H1 (cell line): ENCODE results near the gene TMC4. TPM values are rescaled to one million over a fixed set of nuclear protein-coding genes. Genes with fewer than 3 reads are reported as not detected.
A peak's percentile ranks its signal among the peaks of the same experiment; 100 is the strongest.

Experiments used
- CTCF ChIA-PET: fragments of 300-600 bp; sonication (Branson Sonifier 250); formaldehyde crosslinking; loops from one replicate; lab custom pipeline; 2021; ENCODE audit not compliant: partially characterized antibody; lab: Charles Lee
- POLR2A ChIA-PET: fragments of 300-600 bp; sonication (Branson Sonifier 250); formaldehyde crosslinking; loops from one replicate; lab custom pipeline; 2021; ENCODE audit warnings: inconsistent platforms; ENCODE audit not compliant: partially characterized antibody; lab: Charles Lee
- DNase-seq, 2 experiments: peaks; one replicate each; pipeline versions ENCODE4 v3.0.0 to v3.0.0-alpha.2; 2010 to 2022; ENCODE audit warnings: low spot score in 2 of 2, low read depth in 1 of 2, mixed read lengths in 1 of 2
- FAIRE-seq: peaks from 2 replicates; lab custom pipeline; 2011; peaks lifted over from hg19 to GRCh38; lab: Jason Lieb, UNC
- H2AFZ ChIP-seq: 2 replicates; pipeline ENCODE4 v1.8.1; 2012; ENCODE audit warnings: low read length, inconsistent platforms
- H2AK5ac ChIP-seq: 2 replicates; pipeline ENCODE4 v1.6.1; 2013; ENCODE audit warnings: low read depth, low read length
- H2BK120ac ChIP-seq: replicated peaks from 2 replicates; pipeline ENCODE3; 2013; ENCODE audit warnings: low read depth, low read length, inconsistent platforms
- H2BK12ac ChIP-seq: 2 replicates; pipeline ENCODE4 v1.6.1; 2013; ENCODE audit warnings: low read depth, low read length
- H2BK15ac ChIP-seq: 2 replicates; pipeline ENCODE4 v1.6.1; 2013; ENCODE audit warnings: low read length
- H2BK20ac ChIP-seq: 2 replicates; pipeline ENCODE4 v1.6.1; 2013; ENCODE audit warnings: low read length
- H2BK5ac ChIP-seq: 2 replicates; pipeline ENCODE4 v1.6.1; 2013; ENCODE audit warnings: low read depth, low read length
- H3K14ac ChIP-seq: 2 replicates; pipeline ENCODE4 v1.6.1; 2013; ENCODE audit warnings: inconsistent platforms; ENCODE audit not compliant: insufficient read length
- H3K18ac ChIP-seq: 2 replicates; pipeline ENCODE4 v1.6.1; 2013; ENCODE audit warnings: low read length; ENCODE audit errors: extremely low read depth
- H3K23ac ChIP-seq: 2 replicates; pipeline ENCODE4 v1.6.1; 2013; ENCODE audit warnings: inconsistent platforms; ENCODE audit not compliant: insufficient read length
- H3K23me2 ChIP-seq: 2 replicates; pipeline ENCODE4 v1.6.1; 2013; ENCODE audit warnings: low read depth, low read length
- H3K27ac ChIP-seq: 2 replicates; pipeline ENCODE4 v1.6.1; 2011; ENCODE audit warnings: low read depth, low read length, inconsistent platforms
- H3K27me3 ChIP-seq, 4 experiments: replicated peaks in 1 of 4; 1 replicate in 1 of 4; 2 replicates in 3 of 4; pipeline versions ENCODE4 v1.6.1 to v1.8.1; 2011 to 2013; ENCODE audit warnings: low read length in 3 of 4, mild to moderate bottlenecking in 3 of 4, inconsistent platforms in 2 of 4, mixed read lengths in 2 of 4, moderate library complexity in 1 of 4; ENCODE audit not compliant: control insufficient read depth in 3 of 4, insufficient read depth in 3 of 4; ENCODE audit errors: extremely low read depth in 1 of 4
- H3K36me3 ChIP-seq, 4 experiments: 2 replicates each; pipeline versions ENCODE4 v1.6.1 to v1.8.1; 2011 to 2013; ENCODE audit warnings: mild to moderate bottlenecking in 4 of 4, low read length in 3 of 4, moderate library complexity in 2 of 4, control low read depth in 1 of 4, inconsistent platforms in 1 of 4; ENCODE audit not compliant: insufficient read depth in 4 of 4, control insufficient read depth in 2 of 4
- H3K4ac ChIP-seq: replicated peaks from 2 replicates; pipeline ENCODE3; 2013; ENCODE audit warnings: low read length, low read depth, mixed read lengths, inconsistent platforms; ENCODE audit not compliant: insufficient read length
- H3K4me1 ChIP-seq, 4 experiments: replicated peaks in 1 of 4; 1 replicate in 1 of 4; 2 replicates in 3 of 4; pipeline versions ENCODE4 v1.6.1 to v1.8.1; 2011 to 2013; ENCODE audit warnings: low read length in 3 of 4, inconsistent platforms in 2 of 4, mixed read lengths in 1 of 4; ENCODE audit not compliant: insufficient read depth in 4 of 4, control insufficient read depth in 3 of 4
- H3K4me2 ChIP-seq, 2 experiments: 2 replicates each; pipeline versions ENCODE4 v1.6.1 to v1.8.1; 2011 to 2013; ENCODE audit warnings: low read depth in 2 of 2, low read length in 2 of 2, control low read depth in 1 of 2, inconsistent platforms in 1 of 2, mild to moderate bottlenecking in 1 of 2; ENCODE audit not compliant: insufficient read depth in 1 of 2
- H3K4me3 ChIP-seq, 4 experiments: fragments of 200-600, 300-600 bp in 1 of 4; sonication (generic), shearing (Covaris generic), sonication (Bioruptor Twin) in 1 of 4; 2 replicates each; pipeline versions ENCODE4 v1.5.1 to v1.8.1; 2011 to 2016; ENCODE audit warnings: low read length in 4 of 4, low read depth in 3 of 4, control low read depth in 2 of 4, inconsistent platforms in 2 of 4, mild to moderate bottlenecking in 2 of 4, mixed read lengths in 1 of 4, moderate library complexity in 1 of 4; ENCODE audit not compliant: insufficient read depth in 2 of 4; ENCODE audit errors: extremely low read depth in 1 of 4
- H3K56ac ChIP-seq: replicated peaks from 2 replicates; pipeline ENCODE3; 2013; ENCODE audit warnings: low read depth, mild to moderate bottlenecking, mixed read lengths, low read length, inconsistent platforms; ENCODE audit not compliant: insufficient read length
- H3K79me1 ChIP-seq: 2 replicates; pipeline ENCODE4 v1.6.1; 2013; ENCODE audit warnings: low read depth, low read length, control low read depth
- H3K79me2 ChIP-seq, 2 experiments: 2 replicates each; pipeline versions ENCODE4 v1.6.1 to v1.8.1; 2012 to 2013; ENCODE audit warnings: low read length in 2 of 2, mild to moderate bottlenecking in 2 of 2, inconsistent platforms in 1 of 2; ENCODE audit not compliant: insufficient read depth in 2 of 2, control insufficient read depth in 1 of 2
- H3K9ac ChIP-seq, 4 experiments: replicated peaks in 1 of 4; 1 replicate in 1 of 4; 2 replicates in 3 of 4; pipeline versions ENCODE4 v1.6.1 to v1.8.1; 2011 to 2013; ENCODE audit warnings: low read depth in 3 of 4, low read length in 3 of 4, control low read depth in 2 of 4, mild to moderate bottlenecking in 2 of 4, moderate library complexity in 2 of 4, inconsistent platforms in 1 of 4; ENCODE audit errors: extremely low read depth in 1 of 4
- H3K9me3 ChIP-seq, 2 experiments: 2 replicates each; pipeline versions ENCODE4 v1.6.1 to v1.8.1; 2012 to 2013; ENCODE audit warnings: mild to moderate bottlenecking in 2 of 2, moderate library complexity in 2 of 2, control low read depth in 1 of 2, inconsistent platforms in 1 of 2, low read depth in 1 of 2, low read length in 1 of 2, mixed read lengths in 1 of 2; ENCODE audit not compliant: insufficient read depth in 2 of 2
- H4K20me1 ChIP-seq, 2 experiments: replicated peaks in 1 of 2; 2 replicates each; pipeline versions ENCODE3 to v1.8.1; 2011 to 2013; ENCODE audit warnings: inconsistent platforms in 2 of 2, low read length in 2 of 2, mild to moderate bottlenecking in 1 of 2; ENCODE audit not compliant: insufficient read depth in 2 of 2, control insufficient read depth in 1 of 2
- H4K5ac ChIP-seq: 2 replicates; pipeline ENCODE4 v1.6.1; 2013; ENCODE audit warnings: low read length, low read depth, mixed read lengths, inconsistent platforms; ENCODE audit not compliant: insufficient read length
- H4K8ac ChIP-seq: 2 replicates; pipeline ENCODE4 v1.8.0; 2013; ENCODE audit warnings: mild to moderate bottlenecking, moderate library complexity, low read length, inconsistent platforms; ENCODE audit not compliant: insufficient read depth; ENCODE audit errors: extremely low read depth
- H4K91ac ChIP-seq: replicated peaks from 2 replicates; pipeline ENCODE3; 2013; ENCODE audit warnings: low read length, mixed read lengths, inconsistent platforms; ENCODE audit not compliant: insufficient read length
- ASH2L ChIP-seq: fragments of 200-600, 300-600 bp; sonication (generic); IDR thresholded peaks from one replicate; pipeline ENCODE4 v1.7.1; 2017; ENCODE audit warnings: low read length
- BCL11A ChIP-seq, 2 experiments: IDR thresholded peaks; one replicate each; pipeline ENCODE4 v1.6.1; 2011; ENCODE audit warnings: low read depth in 2 of 2, low read length in 2 of 2, mild to moderate bottlenecking in 2 of 2
- BRCA1 ChIP-seq: IDR thresholded peaks from 2 replicates; pipeline ENCODE4 v1.6.1; 2012; ENCODE audit warnings: low read depth, low read length, improper control_type of control experiment
- GABPA ChIP-seq: IDR thresholded peaks from 2 replicates; pipeline ENCODE4 v1.6.1; 2011; ENCODE audit warnings: mild to moderate bottlenecking, low read length, moderate library complexity, borderline replicate concordance; ENCODE audit not compliant: insufficient read depth
- KDM4A ChIP-seq: IDR thresholded peaks from one replicate; pipeline ENCODE4 v1.7.1; 2012; ENCODE audit warnings: low read depth, mild to moderate bottlenecking, moderate library complexity, low read length, inconsistent platforms; ENCODE audit not compliant: severe bottlenecking
- NRF1 ChIP-seq: IDR thresholded peaks from 2 replicates; pipeline ENCODE4 v1.6.1; 2011; ENCODE audit warnings: mild to moderate bottlenecking, low read depth, low read length, improper control_type of control experiment
- PHF8 ChIP-seq: fragments of 200-600 bp; sonication (generic); conservative IDR thresholded peaks from 2 replicates; pipeline ENCODE4 v1.7.1; 2012; ENCODE audit warnings: low read depth, mild to moderate bottlenecking, inconsistent platforms, low read length, moderate library complexity
- POLR2AphosphoS5 ChIP-seq: IDR thresholded peaks from 2 replicates; pipeline ENCODE4 v1.6.1; 2011; ENCODE audit warnings: low read depth, low read length
- RBBP5 ChIP-seq: IDR thresholded peaks from 2 replicates; pipeline ENCODE4 v1.7.1; 2012; ENCODE audit warnings: low read depth, mild to moderate bottlenecking, inconsistent platforms, low read length, moderate library complexity, borderline replicate concordance
- RXRA ChIP-seq: IDR thresholded peaks from 2 replicates; pipeline ENCODE4 v1.6.1; 2011; ENCODE audit warnings: low read depth, mild to moderate bottlenecking, low read length, moderate library complexity; ENCODE audit not compliant: insufficient read depth
- SIN3A ChIP-seq, 2 experiments: IDR thresholded peaks in 1 of 2; conservative IDR thresholded peaks in 1 of 2; 2 replicates each; pipeline ENCODE4 v1.6.1; 2011 to 2012; ENCODE audit warnings: low read length in 2 of 2, improper control_type of control experiment in 1 of 2, low read depth in 1 of 2, mild to moderate bottlenecking in 1 of 2
- TBP ChIP-seq: IDR thresholded peaks from 2 replicates; pipeline ENCODE4 v1.6.1; 2011; ENCODE audit warnings: low read depth, low read length, improper control_type of control experiment
- YY1 ChIP-seq: IDR thresholded peaks from 2 replicates; pipeline ENCODE4 v1.6.1; 2011; ENCODE audit warnings: low read depth, mild to moderate bottlenecking, low read length
- WGBS, 2 experiments: shearing (Covaris generic) in 1 of 2; methylation state at CpG; one replicate each; pipeline versions ENCODE4 v1.1.6 to v1.1.7; 2013 to 2015; ENCODE audit warnings: low lambda C conversion rate in 2 of 2, mixed read lengths in 2 of 2, inconsistent platforms in 1 of 2, low coverage in 1 of 2, missing lambda C conversion rate in 1 of 2; ENCODE audit not compliant: insufficient replicate concordance in 2 of 2, insufficient coverage in 1 of 2, insufficient read length in 1 of 2; ENCODE audit errors: extremely low coverage in 1 of 2, missing lambda C conversion rate in 1 of 2; 5-methylcytosine and 5-hydroxymethylcytosine counted together
- polyA plus RNA-seq, 7 experiments: library from polyadenylated mRNA; depleted of rRNA in 3 of 7; stranded (reverse) in 5 of 7; unstranded in 2 of 7; fragments of >200 nt in 5 of 7; fragments of 200-250 nt in 2 of 7; gene quantifications; 1 replicate in 5 of 7; 2 replicates in 1 of 7; 4 replicates in 1 of 7; pipeline versions ENCODE4 v1.2.1 to v1.2.3, GENCODE V29; 2011 to 2013; ENCODE audit warnings: missing spikeins in 2 of 7, mixed read lengths in 2 of 7
- total RNA-seq: library from RNA; stranded (reverse); fragmentation: NEBNext Ultra II Directional; extraction: Animal tissue kit (Norgen Biotek cat#: 25700); gene quantifications from 2 replicates; pipeline ENCODE4 v1.2.1, GENCODE V29; 2021

The TMC4 gene
- total and polyA plus RNA-seq, 2 of the 8 experiments (the other 6 are each of a cell fraction or from before 2014, with no cell fraction given): 5.5 to 6.3 TPM

DNA sequence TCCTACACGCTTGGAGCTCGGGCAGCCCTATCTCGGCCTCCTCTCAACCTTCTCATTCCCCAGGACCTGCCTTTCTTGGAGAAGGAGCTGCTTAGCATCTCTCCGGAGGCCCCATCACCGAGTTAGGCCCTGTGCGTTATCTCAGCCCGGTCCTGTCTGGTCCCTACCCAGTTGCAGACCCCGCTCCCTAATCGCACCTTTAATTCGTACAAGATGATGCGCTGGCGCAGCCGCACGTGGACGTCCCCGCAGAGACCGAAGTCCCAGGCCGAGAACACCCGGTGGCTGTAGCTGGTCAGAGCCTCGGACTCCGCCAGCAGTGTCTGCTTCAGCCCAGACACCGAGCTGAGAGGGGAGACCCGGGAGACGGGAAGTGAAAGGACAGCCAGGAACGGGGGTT is 7.7 kb downstream of the TMC4 start:
- Histone ChIP-seq H2BK120ac (no peak overlapping the region), H3K56ac (no peak overlapping the region), H3K9me3 (no peaks in the 10 kb centered on the region), H3K23ac (no peak overlapping the region), H3K18ac (no peak overlapping the region), H2BK12ac (no peak overlapping the region), H2BK15ac (no peak overlapping the region), H3K79me2 (no peaks in the 10 kb centered on the region), H3K4me2 (no peak overlapping the region; a peak in 1 of 4 replicates), H4K5ac (no peak overlapping the region), H3K27me3 (peaks cover 0 to 10% (median 4%) of the 10 kb centered on the region in 4 experiments; a peak in 4 of 7 replicates), H3K27ac (no peak overlapping the region; the same call in 1 of the 2 replicates), H3K14ac (no peak overlapping the region), H4K20me1 (peaks cover 0 to 11% of the 10 kb centered on the region in 2 experiments), H2AK5ac (0 out of 2 replicates have a peak overlapping the region, but pooled peaks have one; percentile 65), H2BK5ac (no peak overlapping the region), H4K8ac (no peak overlapping the region), H3K36me3 (no peaks in the 10 kb centered on the region), H3K4ac (no peak overlapping the region), H3K4me3 (no peak overlapping the region), H3K79me1 (0 out of 2 replicates have a peak, but pooled peaks cover 3% of the 10 kb centered on the region), H3K23me2 (peaks cover 12% of the 10 kb centered on the region), H3K4me1 (peaks cover 0 to 19% (median 8%) of the 10 kb centered on the region in 4 experiments; a peak in 4 of 7 replicates), H4K91ac (no peak overlapping the region), H2AFZ (no peak overlapping the region), H2BK20ac (no peak overlapping the region), H3K9ac (no peak overlapping the region)
- FAIRE-seq: no peak
- WGBS, 2 experiments: 87% methylated on average over 25 of the region's 25 CpGs; no CpG with 5 or more reads in 1 of the 2 experiments
- TF ChIP-seq YY1 (no peak), GABPA (no peak), BRCA1 (no peak), NRF1 (no peak), SIN3A (conservative IDR thresholded peaks at IDR 0.05 in 1 of 2, IDR thresholded peaks at IDR 0.05 in 1 of 2; ENCODE audit: low read depth in 1 of 2, low read length in 2 of 2) (no peak), POLR2AphosphoS5 (no peak), PHF8 (no peak), RXRA (no peak), RBBP5 (no peak), ASH2L (no peak), KDM4A (no peak), TBP (no peak), BCL11A (IDR thresholded peaks at IDR 0.05; ENCODE audit: low read depth in 2 of 2, low read length in 2 of 2) (no peak)
- no peak for DNase-seq
- ChIA-PET POLR2A (interaction anchor here (0.6 to 4.0 kb wide), 11 partner anchors 9 to 50 kb away, joined by 3 to 28 read pairs (median 7); partner anchors contain the start of genes CNOT3, PRPF31, RPS9 and TFPT), CTCF (interaction anchor here (0.9 kb wide), 1 partner anchor 88 kb away, joined by 3 read pairs; no protein-coding TSS in a partner anchor)
